OCI-LY1 (cell line): Measurements from ENCODE around the gene TMEM203.

Experiments used
- EZH2 ChIP-seq: fragments of 200-600 bp; sonication (generic), shearing (Covaris generic); IDR thresholded peaks from 2 replicates; pipeline ENCODE4 v1.8.0; 2017; ENCODE audit warnings: borderline replicate concordance, mixed run types, mild to moderate bottlenecking, antibody characterized with exemption, low read length, moderate library complexity, mixed read lengths
- TF ChIP-seq, protein P1 (sequence below): fragments of 200-600 bp; sonication (generic), shearing (Covaris generic); IDR thresholded peaks from 2 replicates; pipeline ENCODE4 v1.5.1; 2017; ENCODE audit warnings: mild to moderate bottlenecking, antibody characterized with exemption, low read length, moderate library complexity, mixed read lengths

DNA sequence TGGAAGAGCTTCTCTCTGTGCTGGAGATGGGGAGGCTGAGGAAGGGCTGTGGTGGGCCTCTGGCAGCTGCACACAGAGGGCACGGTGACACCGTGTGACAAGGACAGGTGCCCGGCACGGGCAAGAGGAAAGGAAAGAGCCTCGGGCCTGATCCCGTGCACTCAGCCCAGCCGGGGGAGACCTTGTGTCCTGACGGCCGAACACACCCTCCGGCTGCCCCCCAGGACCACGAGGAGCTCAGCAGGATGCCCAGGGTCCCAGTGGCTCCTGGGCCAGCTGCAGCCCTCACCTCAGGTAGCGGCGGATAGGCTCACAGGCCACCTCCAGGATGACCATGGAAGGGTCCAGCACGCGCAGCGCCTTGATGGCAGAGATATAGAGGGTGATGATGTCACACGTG is 22.6 kb downstream of the TMEM203 start:
- TF ChIP-seq, protein P1, sequence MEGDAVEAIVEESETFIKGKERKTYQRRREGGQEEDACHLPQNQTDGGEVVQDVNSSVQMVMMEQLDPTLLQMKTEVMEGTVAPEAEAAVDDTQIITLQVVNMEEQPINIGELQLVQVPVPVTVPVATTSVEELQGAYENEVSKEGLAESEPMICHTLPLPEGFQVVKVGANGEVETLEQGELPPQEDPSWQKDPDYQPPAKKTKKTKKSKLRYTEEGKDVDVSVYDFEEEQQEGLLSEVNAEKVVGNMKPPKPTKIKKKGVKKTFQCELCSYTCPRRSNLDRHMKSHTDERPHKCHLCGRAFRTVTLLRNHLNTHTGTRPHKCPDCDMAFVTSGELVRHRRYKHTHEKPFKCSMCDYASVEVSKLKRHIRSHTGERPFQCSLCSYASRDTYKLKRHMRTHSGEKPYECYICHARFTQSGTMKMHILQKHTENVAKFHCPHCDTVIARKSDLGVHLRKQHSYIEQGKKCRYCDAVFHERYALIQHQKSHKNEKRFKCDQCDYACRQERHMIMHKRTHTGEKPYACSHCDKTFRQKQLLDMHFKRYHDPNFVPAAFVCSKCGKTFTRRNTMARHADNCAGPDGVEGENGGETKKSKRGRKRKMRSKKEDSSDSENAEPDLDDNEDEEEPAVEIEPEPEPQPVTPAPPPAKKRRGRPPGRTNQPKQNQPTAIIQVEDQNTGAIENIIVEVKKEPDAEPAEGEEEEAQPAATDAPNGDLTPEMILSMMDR, result no peak
- TF ChIP-seq EZH2, result no peak
